GM12801 (cell line): ENCODE data around the gene KCNN3.

Experiments used
- CTCF ChIP-seq: IDR thresholded peaks from one replicate; pipeline ENCODE4 v1.5.1; 2011; ENCODE audit warnings: control low read depth; ENCODE audit not compliant: insufficient read length; ENCODE audit errors: extremely low read depth

Gene KCNN3

GRCh38 chr1:154764181-154764580 lies 105.9 kb downstream of the KCNN3 start:
- TF ChIP-seq CTCF = no peak

GRCh38 chr1:154760469-154760933 lies 109.6 kb downstream of the KCNN3 start:
- no peak for TF ChIP-seq CTCF

GRCh38 chr1:154759793-154760192 lies 110.3 kb downstream of the KCNN3 start:
- no peak for TF ChIP-seq CTCF

GRCh38 chr1:154759196-154759595 lies 110.9 kb downstream of the KCNN3 start:
- TF ChIP-seq CTCF = no peak

GRCh38 chr1:154758346-154758745 lies 111.7 kb downstream of the KCNN3 start:
- no peak for TF ChIP-seq CTCF

- TF ChIP-seq CTCF = no peak
These were observed 113.1 kb downstream of the KCNN3 start for GRCh38 chr1:154756793-154757548.

- TF ChIP-seq CTCF = no peak
These were observed 114.0 kb downstream of the KCNN3 start for GRCh38 chr1:154755858-154756730.
